HG02678 (cell line): ENCODE data around the gene P2RX3.
"Not testable (repeated sequence)": the region's sequence is repeated elsewhere in the genome, so short reads cannot be mapped to it uniquely, and the experiment has no call there.

ENCODE experiments used
- ATAC-seq: cut with Tn5 transposase; IDR thresholded peaks from one replicate; pipeline ENCODE4 v1.9.1; 2021; ENCODE audit warnings: mild to moderate bottlenecking, moderate library complexity; ENCODE audit not compliant: unreplicated experiment

The P2RX3 gene

GRCh38 chr11:57394203-57394965 lies 56.2 kb downstream of the P2RX3 start:
- ATAC-seq, result no peak

GRCh38 chr11:57395905-57396623 lies 57.9 kb downstream of the P2RX3 start:
- no peak for ATAC-seq

GRCh38 chr11:57396744-57397143 lies 58.6 kb downstream of the P2RX3 start:
- no peak for ATAC-seq

- ATAC-seq, result no peak
These were observed 59.3 kb downstream of the P2RX3 start for GRCh38 chr11:57397394-57397990.

GRCh38 chr11:57399221-57399620 lies 61.1 kb downstream of the P2RX3 start:
- no peak for ATAC-seq

GRCh38 chr11:57399972-57400578 lies 61.9 kb downstream of the P2RX3 start:
- ATAC-seq, result no peak

- no peak for ATAC-seq
These were observed 64.2 kb downstream of the P2RX3 start for GRCh38 chr11:57402188-57403002.

- ATAC-seq, result not testable (repeated sequence)
These were observed 65.0 kb downstream of the P2RX3 start for GRCh38 chr11:57403003-57403801.

- ATAC-seq, result no peak
These were observed 65.6 kb downstream of the P2RX3 start for GRCh38 chr11:57403802-57404147.

- ATAC-seq, result no peak
These were observed 67.2 kb downstream of the P2RX3 start for GRCh38 chr11:57405271-57405860.

GRCh38 chr11:57406337-57406904 lies 68.3 kb downstream of the P2RX3 start:
- ATAC-seq, result peak; percentile 86

GRCh38 chr11:57407010-57407920 lies 69.1 kb downstream of the P2RX3 start:
- no peak for ATAC-seq

- ATAC-seq, result no peak
These were observed 69.9 kb downstream of the P2RX3 start for GRCh38 chr11:57407941-57408475.

GRCh38 chr11:57408771-57409170 lies 70.6 kb downstream of the P2RX3 start:
- ATAC-seq, result no peak

- ATAC-seq, result no peak
These were observed 71.4 kb downstream of the P2RX3 start for GRCh38 chr11:57409321-57410100.

GRCh38 chr11:57410287-57410686 lies 72.1 kb downstream of the P2RX3 start:
- ATAC-seq, result no peak

- no peak for ATAC-seq
These were observed 75.5 kb downstream of the P2RX3 start for GRCh38 chr11:57413681-57414080.
